ENCODE measurements around the gene JAG1.

GRCh38 chr20:10642856-10643559, 30.8 kb downstream of the JAG1 start:
- TF ChIP-seq CTCF (conservative IDR thresholded peaks at IDR 0.05) (no peak), ZFX (IDR thresholded peaks at IDR 0.05) (no peak)

All from C4-2B (cell line).